Panc1 (cell line): ENCODE data around the gene BCL3. TPM values are rescaled to one million over a fixed set of nuclear protein-coding genes. Genes with fewer than 3 reads are reported as not detected.

Experiments
- ATAC-seq: fragments of 200-7000 bp; cut with Tn5 transposase; 2 replicates; pipeline ENCODE4 v1.9.1; 2020; ENCODE audit warnings: mild to moderate bottlenecking, moderate library complexity
- BruUV-seq: library from RNA; stranded (reverse); fragments of 400-500 nt; replicated peaks from 2 replicates; lab custom pipeline; 2021; lab: Mats Ljungman, UMichigan
- CTCF ChIA-PET: fragments of 300-600 bp; sonication (Branson Sonifier 250); formaldehyde crosslinking; loops from one replicate; lab custom pipeline; 2022; ENCODE audit warnings: antibody characterized with exemption; lab: Charles Lee
- POLR2A ChIA-PET: fragments of 300-600 bp; sonication (Branson Sonifier 250); formaldehyde crosslinking; loops from one replicate; lab custom pipeline; 2022; ENCODE audit warnings: antibody characterized with exemption; lab: Charles Lee
- DNase-seq: peaks from one replicate; pipeline ENCODE4 v3.0.0-alpha.2; 2010; ENCODE audit warnings: low read depth, low spot score
- H3K27ac ChIP-seq: 2 replicates; pipeline ENCODE4 v1.5.1; 2011; ENCODE audit warnings: mild to moderate bottlenecking, low read length, inconsistent platforms
- H3K27me3 ChIP-seq: fragments of 200-500 bp; sonication (Bioruptor generic); 2 replicates; pipeline ENCODE4 v1.6.0; 2014; ENCODE audit warnings: low read length, inconsistent platforms; ENCODE audit not compliant: control insufficient read depth, insufficient read depth
- H3K36me3 ChIP-seq: fragments of 200-500 bp; sonication (Bioruptor generic); 2 replicates; pipeline ENCODE4 v1.5.1; 2014; ENCODE audit warnings: inconsistent platforms, mild to moderate bottlenecking, low read length, moderate library complexity; ENCODE audit not compliant: control insufficient read depth, insufficient read depth
- H3K4me1 ChIP-seq: 2 replicates; pipeline ENCODE4 v1.5.1; 2011; ENCODE audit warnings: inconsistent platforms, mild to moderate bottlenecking, low read length, moderate library complexity; ENCODE audit not compliant: control insufficient read depth, insufficient read depth
- H3K4me3 ChIP-seq, 2 experiments: 2 replicates each; pipeline ENCODE4 v1.5.1; 2011 to 2012; ENCODE audit warnings: low read depth in 2 of 2, low read length in 2 of 2, mild to moderate bottlenecking in 2 of 2, inconsistent platforms in 1 of 2, moderate library complexity in 1 of 2
- H3K9me3 ChIP-seq: fragments of 200-500 bp; sonication (Bioruptor generic); 2 replicates; pipeline ENCODE4 v1.5.1; 2014; ENCODE audit warnings: low read depth, mild to moderate bottlenecking, inconsistent platforms, low read length, moderate library complexity; ENCODE audit not compliant: control insufficient read depth, insufficient read depth
- CTCF ChIP-seq: fragments of 450-650 bp; IDR thresholded peaks from 2 replicates; pipeline ENCODE4 v1.5.1; 2017; ENCODE audit warnings: mild to moderate bottlenecking
- POLR2AphosphoS5 ChIP-seq: IDR thresholded peaks from 2 replicates; pipeline ENCODE4 v1.6.1; 2012; ENCODE audit warnings: mild to moderate bottlenecking, low read depth, low read length, moderate library complexity
- SIN3A ChIP-seq: IDR thresholded peaks from 2 replicates; pipeline ENCODE4 v1.6.1; 2012; ENCODE audit warnings: low read depth, mild to moderate bottlenecking, low read length, moderate library complexity, borderline replicate concordance; ENCODE audit not compliant: insufficient read depth
- TCF7L2 ChIP-seq: IDR thresholded peaks from 2 replicates; pipeline ENCODE4 v1.6.1; 2011; ENCODE audit warnings: mild to moderate bottlenecking, low read depth, low read length, inconsistent platforms
- in situ Hi-C: cut with HindIII; loops from 2 replicates; pipeline ENCODE4 v1.10.0; 2016; ENCODE audit warnings: low sequenced_read_pairs, low pct_unique_long_range_greater_than_20kb
- intact Hi-C: fragments of 100-400 bp; cut with micrococcal nuclease; formaldehyde crosslinking; loops from one replicate; pipeline ENCODE4 v1.10.0; 2022; ENCODE audit not compliant: unreplicated experiment
- total RNA-seq: library from RNA; stranded (reverse); gene quantifications from one replicate; pipeline ENCODE4 v1.2.1, GENCODE V29; 2021; ENCODE audit not compliant: unreplicated experiment
- TF ChIP-seq, protein P1 (sequence below), 2 experiments: IDR thresholded peaks; 2 replicates each; pipeline ENCODE4 v1.6.1; 2011 to 2012; ENCODE audit warnings: low read depth in 2 of 2, control low read depth in 1 of 2, low read length in 1 of 2, mild to moderate bottlenecking in 1 of 2, moderate library complexity in 1 of 2; ENCODE audit not compliant: insufficient read depth in 1 of 2

The BCL3 gene
- total RNA-seq, 1 experiment from 2014 or later: 48.5 TPM

DNA sequence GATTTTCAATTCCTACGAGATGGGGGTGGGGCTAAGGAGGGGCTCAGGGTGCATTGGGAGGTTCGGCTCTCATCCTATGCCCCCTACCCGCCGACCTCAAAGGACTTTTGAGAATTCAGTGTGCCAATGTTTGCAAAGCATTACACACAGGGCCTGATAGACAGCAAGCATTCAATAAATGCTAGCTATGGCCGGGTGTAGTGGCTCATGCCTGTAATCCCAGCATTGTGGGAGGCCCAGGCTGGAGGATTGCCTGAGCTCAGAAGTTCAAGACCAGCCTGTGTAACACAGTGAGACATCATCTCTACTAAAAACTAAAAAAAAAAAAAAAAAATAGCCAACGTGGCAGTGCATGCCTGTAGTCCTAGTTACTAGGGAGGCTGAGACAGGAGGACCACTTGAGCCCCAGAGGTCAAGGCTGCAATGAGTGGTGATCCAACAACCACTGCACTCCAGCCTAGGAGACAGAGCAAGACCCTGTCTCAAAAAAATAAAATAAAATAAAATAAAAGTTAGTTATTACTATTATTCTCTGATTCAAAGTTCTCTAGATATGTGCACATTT lies 27.2 kb downstream of the BCL3 start:
- no peaks in the 10 kb centered on the region for H3K9me3 ChIP-seq
- in situ Hi-C loops (no loop called here), intact Hi-C loops (no loop called here)
- no TSS peak for BruUV-seq
- no peak overlapping the region for H3K27ac ChIP-seq
- POLR2A ChIA-PET: no interaction called here
- no peak overlapping the region for H3K4me3 ChIP-seq
- peaks cover 10% of the 10 kb centered on the region for H3K4me1 ChIP-seq
- CTCF ChIA-PET: no interaction called here
- no peaks in the 10 kb centered on the region for H3K36me3 ChIP-seq
- DNase-seq (no peak), ATAC-seq (no peak)
- TF ChIP-seq CTCF (no peak), SIN3A (no peak), TCF7L2 (no peak)
- TF ChIP-seq, protein P1, sequence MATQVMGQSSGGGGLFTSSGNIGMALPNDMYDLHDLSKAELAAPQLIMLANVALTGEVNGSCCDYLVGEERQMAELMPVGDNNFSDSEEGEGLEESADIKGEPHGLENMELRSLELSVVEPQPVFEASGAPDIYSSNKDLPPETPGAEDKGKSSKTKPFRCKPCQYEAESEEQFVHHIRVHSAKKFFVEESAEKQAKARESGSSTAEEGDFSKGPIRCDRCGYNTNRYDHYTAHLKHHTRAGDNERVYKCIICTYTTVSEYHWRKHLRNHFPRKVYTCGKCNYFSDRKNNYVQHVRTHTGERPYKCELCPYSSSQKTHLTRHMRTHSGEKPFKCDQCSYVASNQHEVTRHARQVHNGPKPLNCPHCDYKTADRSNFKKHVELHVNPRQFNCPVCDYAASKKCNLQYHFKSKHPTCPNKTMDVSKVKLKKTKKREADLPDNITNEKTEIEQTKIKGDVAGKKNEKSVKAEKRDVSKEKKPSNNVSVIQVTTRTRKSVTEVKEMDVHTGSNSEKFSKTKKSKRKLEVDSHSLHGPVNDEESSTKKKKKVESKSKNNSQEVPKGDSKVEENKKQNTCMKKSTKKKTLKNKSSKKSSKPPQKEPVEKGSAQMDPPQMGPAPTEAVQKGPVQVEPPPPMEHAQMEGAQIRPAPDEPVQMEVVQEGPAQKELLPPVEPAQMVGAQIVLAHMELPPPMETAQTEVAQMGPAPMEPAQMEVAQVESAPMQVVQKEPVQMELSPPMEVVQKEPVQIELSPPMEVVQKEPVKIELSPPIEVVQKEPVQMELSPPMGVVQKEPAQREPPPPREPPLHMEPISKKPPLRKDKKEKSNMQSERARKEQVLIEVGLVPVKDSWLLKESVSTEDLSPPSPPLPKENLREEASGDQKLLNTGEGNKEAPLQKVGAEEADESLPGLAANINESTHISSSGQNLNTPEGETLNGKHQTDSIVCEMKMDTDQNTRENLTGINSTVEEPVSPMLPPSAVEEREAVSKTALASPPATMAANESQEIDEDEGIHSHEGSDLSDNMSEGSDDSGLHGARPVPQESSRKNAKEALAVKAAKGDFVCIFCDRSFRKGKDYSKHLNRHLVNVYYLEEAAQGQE (IDR thresholded peaks at IDR 0.05; ENCODE audit: insufficient read depth in 1 of 2, low read depth in 2 of 2, low read length in 1 of 2): no peak
- H3K27me3 ChIP-seq: no peaks in the 10 kb centered on the region

- ChIA-PET POLR2A (interaction anchor here (0.6 kb wide), 1 partner anchor 27 kb away, joined by 5 read pairs; no protein-coding TSS in a partner anchor), CTCF (no interaction called here)
- H3K4me3 ChIP-seq: no peak overlapping the region
- intact Hi-C loops (no loop called here), in situ Hi-C loops (no loop called here)
- ATAC-seq (no peak), DNase-seq (no peak)
- BruUV-seq: no TSS peak
- H3K27ac ChIP-seq: no peak overlapping the region
- H3K27me3 ChIP-seq: no peaks in the 10 kb centered on the region
- H3K9me3 ChIP-seq: no peaks in the 10 kb centered on the region
- TF ChIP-seq, protein P1 (IDR thresholded peaks at IDR 0.05; ENCODE audit: insufficient read depth in 1 of 2, low read depth in 2 of 2, low read length in 1 of 2): no peak
- TF ChIP-seq POLR2AphosphoS5 (no peak), CTCF (no peak), TCF7L2 (no peak), SIN3A (no peak)
- no peaks in the 10 kb centered on the region for H3K36me3 ChIP-seq
- peaks cover 10% of the 10 kb centered on the region for H3K4me1 ChIP-seq
These were observed 28.0 kb downstream of the BCL3 start for GRCh38 chr19:44776402-44777096.
